ENCODE data around the gene CAMK1G. TPM values are rescaled to one million over a fixed set of nuclear protein-coding genes. Genes with fewer than 3 reads are reported as not detected.

Gene CAMK1G
- total and polyA plus RNA-seq, 9 of the 15 experiments (the other 6 are each of a cell fraction or from before 2014, with no cell fraction given), result not detected

DNA sequence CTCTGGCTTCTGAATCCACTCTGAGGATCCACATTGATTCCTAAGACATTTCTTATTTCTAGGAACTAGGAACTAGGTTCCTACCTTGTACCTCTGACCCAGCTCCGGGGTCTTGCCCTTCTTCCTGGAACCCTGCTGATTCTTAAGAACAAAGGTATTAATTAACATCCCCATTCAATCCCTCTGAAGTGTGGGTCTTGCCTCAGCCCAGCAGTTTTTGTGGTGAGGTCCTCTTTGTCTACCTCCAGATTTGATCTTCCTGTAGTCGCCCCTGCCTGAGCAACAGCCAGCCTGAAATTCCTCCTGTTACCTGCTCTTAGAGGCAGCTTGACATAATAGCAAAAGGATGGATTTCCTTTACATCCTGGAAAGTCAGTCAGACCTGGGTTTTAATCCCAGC, 46.7 kb upstream of the CAMK1G start:
- no peaks in the 10 kb centered on the region for H3K79me2 ChIP-seq (ENCODE audit: control insufficient read depth, insufficient read depth, low read length)
- DNase-seq (ENCODE audit: extremely low read depth in 1 of 4, low spot score in 3 of 4) (no peak), FAIRE-seq (no peak), ATAC-seq (no peak)
- 0% methylated on average over 2 of the region's 2 CpGs for WGBS (ENCODE audit: insufficient coverage, low coverage, missing lambda C conversion rate)
- TF ChIP-seq, protein P1, sequence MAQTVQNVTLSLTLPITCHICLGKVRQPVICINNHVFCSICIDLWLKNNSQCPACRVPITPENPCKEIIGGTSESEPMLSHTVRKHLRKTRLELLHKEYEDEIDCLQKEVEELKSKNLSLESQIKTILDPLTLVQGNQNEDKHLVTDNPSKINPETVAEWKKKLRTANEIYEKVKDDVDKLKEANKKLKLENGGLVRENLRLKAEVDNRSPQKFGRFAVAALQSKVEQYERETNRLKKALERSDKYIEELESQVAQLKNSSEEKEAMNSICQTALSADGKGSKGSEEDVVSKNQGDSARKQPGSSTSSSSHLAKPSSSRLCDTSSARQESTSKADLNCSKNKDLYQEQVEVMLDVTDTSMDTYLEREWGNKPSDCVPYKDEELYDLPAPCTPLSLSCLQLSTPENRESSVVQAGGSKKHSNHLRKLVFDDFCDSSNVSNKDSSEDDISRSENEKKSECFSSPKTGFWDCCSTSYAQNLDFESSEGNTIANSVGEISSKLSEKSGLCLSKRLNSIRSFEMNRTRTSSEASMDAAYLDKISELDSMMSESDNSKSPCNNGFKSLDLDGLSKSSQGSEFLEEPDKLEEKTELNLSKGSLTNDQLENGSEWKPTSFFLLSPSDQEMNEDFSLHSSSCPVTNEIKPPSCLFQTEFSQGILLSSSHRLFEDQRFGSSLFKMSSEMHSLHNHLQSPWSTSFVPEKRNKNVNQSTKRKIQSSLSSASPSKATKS (CRISPR knock-in tag; IDR thresholded peaks at IDR 0.05), result no peak
- TF ChIP-seq CHD4 (IDR thresholded peaks at IDR 0.05; ENCODE audit: insufficient read depth, insufficient replicate concordance, low read depth, low read length, poor library complexity, severe bottlenecking), result no peak
- intact Hi-C loops (cut with micrococcal nuclease) (no loop called here), in situ Hi-C loops (cut with MboI) (no loop called here)
- no peak overlapping the region for H3K4me2 ChIP-seq (ENCODE audit: insufficient read depth, low read length)
- H3K9ac ChIP-seq (ENCODE audit: insufficient read depth in 1 of 2, low read depth in 2 of 2, low read length in 2 of 2), result no peak overlapping the region
- H3K4me1 ChIP-seq (replicated peaks in 1 of 2; ENCODE audit: control insufficient read depth in 2 of 2, insufficient read depth in 2 of 2, low read length in 2 of 2), result no peaks in the 10 kb centered on the region
- H3K9me3 ChIP-seq (replicated peaks; ENCODE audit: control insufficient read depth, insufficient read depth, low read depth, low read length), result no peaks in the 10 kb centered on the region
- ChIA-PET POLR2A (interaction anchor here (1.3 kb wide), 1 partner anchor 10 kb away, joined by 3 read pairs; no protein-coding TSS in a partner anchor), CTCF (ENCODE audit: low intra/inter-chr PET ratio) (no interaction called here)
- no peak overlapping the region for H3K4me3 ChIP-seq
- no peak overlapping the region for H3K27ac ChIP-seq (ENCODE audit: extremely low read depth, low read depth, low read length)
- no TSS peak for BruUV-seq (replicated peaks)
- H3K36me3 ChIP-seq (ENCODE audit: control insufficient read depth, insufficient read depth, low read length), result no peaks in the 10 kb centered on the region
- H2AFZ ChIP-seq (ENCODE audit: low read depth, low read length), result no peak overlapping the region
- no peaks in the 10 kb centered on the region for H3K27me3 ChIP-seq (ENCODE audit: control insufficient read depth in 2 of 2, insufficient read depth in 2 of 2, low read length in 2 of 2)
- 0 out of 2 replicates have a peak, but pooled peaks cover 1% of the 10 kb centered on the region for H4K20me1 ChIP-seq (replicated peaks; ENCODE audit: control insufficient read depth, insufficient read depth, low read length)
- no peaks in the 10 kb centered on the region for H3K9me1 ChIP-seq (ENCODE audit: control insufficient read depth, insufficient read depth, low read length)
